NCI-H2081 treated with DMSO at 0.1 percent for 48 hours (cell line): ENCODE results near the gene DUSP11.
A peak's percentile ranks its signal among the peaks of the same experiment; 100 is the strongest.
"Not testable (repeated sequence)": the region's sequence is repeated elsewhere in the genome, so short reads cannot be mapped to it uniquely, and the experiment has no call there.

Experiments
- DNase-seq: peaks from one replicate; lab custom pipeline; 2025; lab: John Stamatoyannopoulos, UW

DUSP11 gene

GRCh38 chr2:73779467-73780236, at the start of gene DUSP11:
DUSP11 (minus strand) TSS chr2:73780103; CDS start chr2:73779974, 129 bp downstream.
- peak; percentile 76 for DNase-seq

GRCh38 chr2:73828818-73829570, 49.1 kb upstream of the DUSP11 start, which contains the start of gene STAMBP:
STAMBP (plus strand) TSS chr2:73828961; CDS start chr2:73830857, 1,896 bp downstream.
- DNase-seq = peak; percentile 87

- DNase-seq = no peak
Observed at GRCh38 chr2:73828389-73828817, 48.5 kb upstream of the DUSP11 start.

GRCh38 chr2:73827660-73828388, 47.9 kb upstream of the DUSP11 start:
- no peak for DNase-seq

- DNase-seq = no peak
Observed at GRCh38 chr2:73827018-73827417, 47.1 kb upstream of the DUSP11 start.

GRCh38 chr2:73825408-73825807, 45.5 kb upstream of the DUSP11 start:
- DNase-seq = no peak

GRCh38 chr2:73823916-73824523, 44.1 kb upstream of the DUSP11 start:
- peak; percentile 62 for DNase-seq

GRCh38 chr2:73823416-73823815, 43.5 kb upstream of the DUSP11 start:
- no peak for DNase-seq

GRCh38 chr2:73822991-73823390, 43.1 kb upstream of the DUSP11 start:
- no peak for DNase-seq

- DNase-seq = no peak
Observed at GRCh38 chr2:73822276-73822675, 42.4 kb upstream of the DUSP11 start.

- DNase-seq = no peak
Observed at GRCh38 chr2:73821669-73822068, 41.8 kb upstream of the DUSP11 start.

- no peak for DNase-seq
Observed at GRCh38 chr2:73821227-73821626, 41.3 kb upstream of the DUSP11 start.

GRCh38 chr2:73818296-73818695, 38.4 kb upstream of the DUSP11 start:
- no peak for DNase-seq

GRCh38 chr2:73812635-73813034, 32.7 kb upstream of the DUSP11 start:
- no peak for DNase-seq

GRCh38 chr2:73811878-73812277, 32.0 kb upstream of the DUSP11 start:
- DNase-seq = no peak

GRCh38 chr2:73783883-73784282, 4.0 kb upstream of the DUSP11 start, which contains the start of gene C2orf78:
C2orf78 (plus strand) TSS chr2:73784183; CDS start chr2:73784310, 127 bp downstream.
- not testable (repeated sequence) for DNase-seq

- not testable (repeated sequence) for DNase-seq
Observed at GRCh38 chr2:73783402-73783801, 3.5 kb upstream of the DUSP11 start.

GRCh38 chr2:73780237-73780582, 307 bp upstream of the DUSP11 start:
- DNase-seq = no peak

- not testable (repeated sequence) for DNase-seq
Observed at GRCh38 chr2:73778867-73779466, 936 bp downstream of the DUSP11 start.

- DNase-seq = no peak
Observed at GRCh38 chr2:73776869-73777519, 2.9 kb downstream of the DUSP11 start.

GRCh38 chr2:73776381-73776780, 3.5 kb downstream of the DUSP11 start:
- DNase-seq = no peak
